Central memory CD8-positive, alpha-beta T cell (primary cell): Measurements from ENCODE around the gene MCU.
"Not testable (repeated sequence)": the region's sequence is repeated elsewhere in the genome, so short reads cannot be mapped to it uniquely, and the experiment has no call there.

ENCODE experiments used
- ATAC-seq: fragments of 150-1000 bp; cut with Tn5 transposase; replicated peaks from 2 replicates; pipeline ENCODE4 v1.10.0; 2022; ENCODE audit warnings: mild to moderate bottlenecking, moderate FRiP score, moderate number of reproducible peaks; ENCODE audit not compliant: poor library complexity, severe bottlenecking; ENCODE audit errors: extremely low read depth
- DNase-seq, 2 donors: peaks; one replicate each; pipeline ENCODE4 v3.0.0; 2021; ENCODE audit warnings: low spot score in 2 of 2
- H3K27ac Mint-ChIP-seq: one replicate; pipeline ENCODE4 v1.8.0; 2022; ENCODE audit warnings: low read depth, mild to moderate bottlenecking, moderate library complexity, mixed read lengths
- H3K27me3 Mint-ChIP-seq: one replicate; pipeline ENCODE4 v1.8.0; 2022; ENCODE audit warnings: mixed read lengths
- H3K36me3 Mint-ChIP-seq: one replicate; pipeline ENCODE4 v1.8.0; 2022; ENCODE audit warnings: mild to moderate bottlenecking, moderate library complexity, mixed read lengths; ENCODE audit not compliant: insufficient read depth
- H3K4me1 Mint-ChIP-seq: one replicate; pipeline ENCODE4 v1.8.0; 2022; ENCODE audit warnings: mixed read lengths
- H3K4me3 Mint-ChIP-seq: one replicate; pipeline ENCODE4 v1.8.0; 2022; ENCODE audit warnings: mild to moderate bottlenecking, moderate library complexity, mixed read lengths
- H3K9me3 Mint-ChIP-seq: one replicate; pipeline ENCODE4 v1.8.0; 2022; ENCODE audit warnings: mixed read lengths

The MCU gene

GRCh38 chr10:72918352-72918751, 226.4 kb downstream of the MCU start:
- Mint-ChIP-seq H3K4me3 (no peak overlapping the region), H3K36me3 (no peaks in the 10 kb centered on the region), H3K9me3 (peaks cover 16% of the 10 kb centered on the region), H3K27me3 (peaks cover 41% of the 10 kb centered on the region), H3K4me1 (no peaks in the 10 kb centered on the region), H3K27ac (no peak overlapping the region)
- DNase-seq (no peak), ATAC-seq (no peak)

- not testable (repeated sequence) for H3K36me3 Mint-ChIP-seq, DNase-seq, H3K27ac Mint-ChIP-seq, ATAC-seq, H3K4me1 Mint-ChIP-seq, H3K4me3 Mint-ChIP-seq
- H3K27me3 Mint-ChIP-seq = peaks cover 57% of the 10 kb centered on the region
- peaks cover 16% of the 10 kb centered on the region for H3K9me3 Mint-ChIP-seq
Observed at GRCh38 chr10:72921147-72921683, 229.3 kb downstream of the MCU start.

- Mint-ChIP-seq H3K9me3 (peaks cover 16% of the 10 kb centered on the region), H3K27ac (no peak overlapping the region), H3K4me1 (no peaks in the 10 kb centered on the region), H3K27me3 (peaks cover 48% of the 10 kb centered on the region), H3K4me3 (no peak overlapping the region), H3K36me3 (no peaks in the 10 kb centered on the region)
- DNase-seq (no peak), ATAC-seq (no peak)
Observed at GRCh38 chr10:72924351-72924750, 232.4 kb downstream of the MCU start.

- no peak for ATAC-seq
- DNase-seq = no peak
- Mint-ChIP-seq H3K9me3 (peaks cover 9% of the 10 kb centered on the region), H3K4me1 (no peaks in the 10 kb centered on the region), H3K27me3 (peaks cover 31% of the 10 kb centered on the region), H3K27ac (no peak overlapping the region), H3K4me3 (no peak overlapping the region), H3K36me3 (no peaks in the 10 kb centered on the region)
Observed at GRCh38 chr10:72925951-72926465, 234.1 kb downstream of the MCU start.

DNA sequence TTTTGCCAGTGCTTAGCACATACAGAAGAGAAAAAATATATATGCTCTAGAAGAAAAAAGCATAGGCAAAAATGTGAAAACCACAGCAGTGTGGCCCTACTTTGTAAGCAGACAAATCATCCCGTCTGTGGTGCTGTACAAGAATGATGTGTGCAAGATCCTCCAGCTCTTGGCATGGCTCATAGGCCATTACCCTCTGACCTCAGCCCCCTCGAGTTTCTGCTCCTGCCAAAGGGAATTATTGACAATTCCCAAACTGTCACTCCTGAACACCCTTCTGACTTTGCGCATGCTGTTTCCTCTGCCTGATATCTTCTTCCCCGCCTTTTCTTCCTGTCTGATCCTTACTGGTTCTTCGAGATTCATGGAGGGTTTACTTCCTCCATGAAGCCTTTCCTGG, 235.5 kb downstream of the MCU start:
- H3K27me3 Mint-ChIP-seq = peaks cover 19% of the 10 kb centered on the region
- H3K4me3 Mint-ChIP-seq = no peak overlapping the region
- DNase-seq (no peak), ATAC-seq (no peak)
- no peaks in the 10 kb centered on the region for H3K4me1 Mint-ChIP-seq
- no peak overlapping the region for H3K27ac Mint-ChIP-seq
- H3K9me3 Mint-ChIP-seq = peaks cover under 1% of the 10 kb centered on the region
- no peaks in the 10 kb centered on the region for H3K36me3 Mint-ChIP-seq

GRCh38 chr10:72928798-72929197, 236.9 kb downstream of the MCU start:
- Mint-ChIP-seq H3K4me3 (no peak overlapping the region), H3K27me3 (peaks cover 13% of the 10 kb centered on the region), H3K27ac (no peak overlapping the region), H3K36me3 (no peaks in the 10 kb centered on the region), H3K9me3 (no peaks in the 10 kb centered on the region), H3K4me1 (no peaks in the 10 kb centered on the region)
- ATAC-seq = no peak
- no peak for DNase-seq

DNA sequence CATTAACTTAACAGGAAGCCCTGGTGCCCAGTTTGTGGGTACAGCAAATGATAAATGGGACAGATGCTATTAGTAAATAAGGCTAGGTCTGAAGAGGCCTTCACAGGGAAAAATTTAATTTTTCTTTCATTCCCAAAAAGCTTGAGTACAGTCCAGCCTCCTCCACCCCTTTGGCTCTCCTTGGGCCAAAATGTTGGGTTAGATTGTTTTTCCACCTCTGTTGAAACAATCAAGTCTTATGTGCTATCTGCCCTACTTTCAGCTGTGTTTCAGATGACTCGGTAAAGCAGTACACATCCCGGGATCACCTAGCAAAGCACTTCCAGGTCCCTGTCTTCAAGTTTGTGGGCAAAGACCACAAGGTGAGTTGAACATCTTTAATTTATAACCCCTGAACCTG, 238.3 kb downstream of the MCU start:
- no peaks in the 10 kb centered on the region for H3K9me3 Mint-ChIP-seq
- H3K27me3 Mint-ChIP-seq = peaks cover 3% of the 10 kb centered on the region
- H3K4me1 Mint-ChIP-seq = no peaks in the 10 kb centered on the region
- no peaks in the 10 kb centered on the region for H3K36me3 Mint-ChIP-seq
- no peak for ATAC-seq
- no peak overlapping the region for H3K27ac Mint-ChIP-seq
- no peak overlapping the region for H3K4me3 Mint-ChIP-seq
- no peak for DNase-seq

DNA sequence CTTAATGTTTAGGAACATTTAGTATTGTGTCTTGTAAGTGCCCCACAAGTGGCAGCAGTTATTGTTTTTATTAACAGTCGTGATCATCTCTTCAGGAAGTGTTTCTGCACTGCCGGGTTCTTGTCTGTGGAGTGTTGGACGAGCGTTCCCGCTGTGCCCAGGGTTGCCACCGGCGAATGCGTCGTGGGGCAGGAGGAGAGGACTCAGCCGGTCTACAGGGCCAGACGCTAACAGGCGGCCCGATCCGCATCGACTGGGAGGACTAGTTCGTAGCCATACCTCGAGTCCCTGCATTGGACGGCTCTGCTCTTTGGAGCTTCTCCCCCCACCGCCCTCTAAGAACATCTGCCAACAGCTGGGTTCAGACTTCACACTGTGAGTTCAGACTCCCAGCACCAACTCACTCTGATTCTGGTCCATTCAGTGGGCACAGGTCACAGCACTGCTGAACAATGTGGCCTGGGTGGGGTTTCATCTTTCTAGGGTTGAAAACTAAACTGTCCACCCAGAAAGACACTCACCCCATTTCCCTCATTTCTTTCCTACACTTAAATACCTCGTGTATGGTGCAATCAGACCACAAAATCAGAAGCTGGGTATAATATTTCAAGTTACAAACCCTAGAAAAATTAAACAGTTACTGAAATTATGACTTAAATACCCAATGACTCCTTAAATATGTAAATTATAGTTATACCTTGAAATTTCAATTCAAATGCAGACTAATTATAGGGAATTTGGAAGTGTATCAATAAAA, 240.5 kb downstream of the MCU start:
- Mint-ChIP-seq H3K27me3 (peaks cover 14% of the 10 kb centered on the region), H3K36me3 (no peaks in the 10 kb centered on the region), H3K4me3 (no peak overlapping the region), H3K4me1 (no peaks in the 10 kb centered on the region), H3K27ac (no peak overlapping the region), H3K9me3 (no peaks in the 10 kb centered on the region)
- DNase-seq (no peak), ATAC-seq (no peak)

DNA sequence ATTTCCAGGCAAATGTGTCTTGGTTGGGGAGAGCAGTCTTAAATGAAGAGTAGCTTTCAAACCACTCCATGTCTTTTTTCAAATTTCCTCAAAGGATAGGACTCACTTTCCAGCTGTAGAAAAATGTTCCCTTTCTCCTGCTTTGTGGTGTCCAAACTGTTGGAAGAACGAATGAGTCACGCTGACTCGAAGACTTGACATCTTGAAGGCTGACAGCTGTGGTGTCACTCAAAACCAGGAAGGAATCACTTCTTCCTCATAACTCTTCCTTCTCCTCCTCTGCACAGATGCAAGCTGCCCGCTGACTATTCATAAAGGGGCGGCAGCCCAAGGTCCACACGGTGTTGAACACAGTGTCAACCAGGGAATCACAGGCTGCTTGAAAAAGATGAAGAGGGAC, 243.4 kb downstream of the MCU start:
- H3K4me1 Mint-ChIP-seq = no peaks in the 10 kb centered on the region

More for the DNA sequence above, 243.4 kb downstream of the MCU start:
- no peak overlapping the region for H3K4me3 Mint-ChIP-seq
- no peak for DNase-seq
- H3K27me3 Mint-ChIP-seq = peaks cover 14% of the 10 kb centered on the region
- no peaks in the 10 kb centered on the region for H3K36me3 Mint-ChIP-seq
- ATAC-seq = no peak
- H3K27ac Mint-ChIP-seq = no peak overlapping the region
- no peaks in the 10 kb centered on the region for H3K9me3 Mint-ChIP-seq
